ENCODE results near the gene MSRB3. TPM values are rescaled to one million over a fixed set of nuclear protein-coding genes. Genes with fewer than 3 reads are reported as not detected.

MSRB3 gene
- total RNA-seq (37.9 TPM), polyA plus RNA-seq (ENCODE audit: insufficient read depth in 1 of 8, insufficient read length in 8 of 8, low replicate concordance in 1 of 8) (10 to 100 TPM; 32.0 to 46.4 (median 41.1) TPM)
- long read RNA-seq, donor 1, full-length matches to known transcripts: 9 of 9 reads
- long read RNA-seq, donor 1, partial matches to known transcripts: 0 of 9 reads
- long read RNA-seq, donor 1, other reads (novel, unspliced or antisense): 0 of 9 reads
- long read RNA-seq, donor 2, full-length matches to known transcripts: 1 of 1 reads
- long read RNA-seq, donor 2, partial matches to known transcripts: 0 of 1 reads
- long read RNA-seq, donor 2, other reads (novel, unspliced or antisense): 0 of 1 reads
- long read RNA-seq, donor 3, full-length matches to known transcripts: 15 of 15 reads
- long read RNA-seq, donor 3, partial matches to known transcripts: 0 of 15 reads
- long read RNA-seq, donor 3, other reads (novel, unspliced or antisense): 0 of 15 reads
- long read RNA-seq, donor 4, full-length matches to known transcripts: 11 of 11 reads
- long read RNA-seq, donor 4, partial matches to known transcripts: 0 of 11 reads
- long read RNA-seq, donor 4, other reads (novel, unspliced or antisense): 0 of 11 reads
- long read RNA-seq, donor 5, full-length matches to known transcripts: 27 of 27 reads
- long read RNA-seq, donor 5, partial matches to known transcripts: 0 of 27 reads
- long read RNA-seq, donor 5, other reads (novel, unspliced or antisense): 0 of 27 reads
- long read RNA-seq, donor 6, full-length matches to known transcripts: 32 of 32 reads
- long read RNA-seq, donor 6, partial matches to known transcripts: 0 of 32 reads
- long read RNA-seq, donor 6, other reads (novel, unspliced or antisense): 0 of 32 reads
- long read RNA-seq, donor 7, full-length matches to known transcripts: 21 of 21 reads
- long read RNA-seq, donor 7, partial matches to known transcripts: 0 of 21 reads
- long read RNA-seq, donor 7, other reads (novel, unspliced or antisense): 0 of 21 reads
- long read RNA-seq, donor 8, full-length matches to known transcripts: 10 of 10 reads
- long read RNA-seq, donor 8, partial matches to known transcripts: 0 of 10 reads
- long read RNA-seq, donor 8, other reads (novel, unspliced or antisense): 0 of 10 reads
- long read RNA-seq, donor 9, full-length matches to known transcripts: 7 of 7 reads
- long read RNA-seq, donor 9, partial matches to known transcripts: 0 of 7 reads
- long read RNA-seq, donor 9, other reads (novel, unspliced or antisense): 0 of 7 reads
- long read RNA-seq, donor 10, full-length matches to known transcripts: 21 of 21 reads
- long read RNA-seq, donor 10, partial matches to known transcripts: 0 of 21 reads
- long read RNA-seq, donor 10, other reads (novel, unspliced or antisense): 0 of 21 reads
- long read RNA-seq, donor 11, full-length matches to known transcripts: 15 of 15 reads
- long read RNA-seq, donor 11, partial matches to known transcripts: 0 of 15 reads
- long read RNA-seq, donor 11, other reads (novel, unspliced or antisense): 0 of 15 reads

DNA sequence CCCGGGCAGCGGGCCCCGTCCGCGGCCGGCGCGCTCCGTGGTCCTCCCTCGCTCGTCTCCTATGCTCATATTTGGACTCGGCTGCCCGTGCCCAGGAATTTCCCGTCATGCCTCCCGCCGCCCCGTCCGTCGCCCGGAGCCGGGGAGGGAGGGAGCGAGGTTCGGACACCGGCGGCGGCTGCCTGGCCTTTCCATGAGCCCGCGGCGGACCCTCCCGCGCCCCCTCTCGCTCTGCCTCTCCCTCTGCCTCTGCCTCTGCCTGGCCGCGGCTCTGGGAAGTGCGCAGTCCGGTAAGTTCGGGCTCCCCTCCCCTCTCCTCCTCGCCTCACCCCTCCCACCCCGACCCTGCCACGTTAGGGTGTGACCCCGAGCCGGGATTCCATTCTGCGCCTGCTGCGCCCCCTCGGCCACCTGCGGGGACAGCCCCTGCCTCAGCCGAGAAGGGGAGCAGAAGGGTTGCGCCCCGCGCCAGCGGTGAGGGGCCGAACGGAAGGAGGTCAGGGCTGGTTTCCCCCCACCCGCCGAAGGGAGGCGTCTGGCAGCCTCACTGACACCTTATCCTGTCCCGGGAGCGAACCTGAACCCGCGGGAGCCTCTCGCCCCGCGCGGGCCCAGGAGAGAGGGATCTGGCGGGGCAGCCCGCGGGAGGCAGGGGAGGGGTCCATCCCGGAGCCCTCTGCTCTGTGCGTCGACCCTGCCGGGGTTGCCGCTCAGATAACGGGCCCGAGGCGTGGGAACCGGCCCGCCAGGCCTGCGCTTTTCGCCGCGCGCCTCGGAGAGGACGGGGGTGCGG is at the start of gene MSRB3:
MSRB3 (plus strand) TSS at position 108 of the 793 bp plus-strand sequence. CDS start 29,897 bp downstream, outside the sequence.
- WGBS (ENCODE audit: insufficient coverage): under 1% methylated on average over 81 of the region's 85 CpGs
- H3K36me3 ChIP-seq (ENCODE audit: control insufficient read depth, insufficient read depth, low read length): no peaks in the 10 kb centered on the region
- H3K4me3 ChIP-seq (ENCODE audit: low read length): peak within 1 kb of the TSS; percentile 60
- H3K27me3 ChIP-seq (ENCODE audit: control insufficient read depth, insufficient read depth, low read length): peaks cover 5% of the 10 kb centered on the region
- peaks cover 5% of the 10 kb centered on the region for H3K4me1 ChIP-seq (ENCODE audit: control insufficient read depth, insufficient read depth, low read length)
- H3K27ac ChIP-seq (ENCODE audit: low read length): peak within 1 kb of the TSS; percentile 79
- H3K9me3 ChIP-seq (replicated peaks; ENCODE audit: control insufficient read depth, low read depth, low read length): no peaks in the 10 kb centered on the region
- peak; percentile 88 for DNase-seq

DNA sequence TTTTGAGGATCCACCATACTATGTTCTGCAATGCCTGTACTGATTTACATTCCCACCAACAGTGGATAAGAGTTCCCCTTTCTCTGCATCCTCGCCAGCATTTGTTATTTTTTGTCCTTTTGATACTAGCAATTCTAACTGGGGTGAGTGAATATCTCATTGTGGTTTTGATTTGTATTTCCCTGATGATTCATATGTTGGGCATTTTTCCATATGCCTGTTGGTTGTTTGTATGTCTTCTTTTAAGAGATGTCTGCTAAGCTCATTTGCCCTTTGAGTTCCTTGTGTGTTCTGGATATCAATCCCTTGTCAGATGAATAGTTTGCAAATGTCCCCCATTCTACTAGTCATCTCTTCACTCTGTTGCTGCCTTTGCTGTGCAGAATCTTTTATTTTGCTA is 49.0 kb upstream of the MSRB3 start:
- Histone ChIP-seq H3K27me3 (ENCODE audit: control insufficient read depth, insufficient read depth, low read length) (no peaks in the 10 kb centered on the region), H3K4me3 (ENCODE audit: low read length) (no peak overlapping the region), H3K9me3 (replicated peaks; ENCODE audit: control insufficient read depth, low read depth, low read length) (peaks cover 17% of the 10 kb centered on the region), H3K4me1 (ENCODE audit: control insufficient read depth, insufficient read depth, low read length) (no peaks in the 10 kb centered on the region), H3K36me3 (ENCODE audit: control insufficient read depth, insufficient read depth, low read length) (peaks cover 2% of the 10 kb centered on the region), H3K27ac (ENCODE audit: low read length) (no peak overlapping the region)
- WGBS (ENCODE audit: insufficient coverage): no CpG with 5 or more reads among the region's 1 CpG
- no peak for DNase-seq

DNA sequence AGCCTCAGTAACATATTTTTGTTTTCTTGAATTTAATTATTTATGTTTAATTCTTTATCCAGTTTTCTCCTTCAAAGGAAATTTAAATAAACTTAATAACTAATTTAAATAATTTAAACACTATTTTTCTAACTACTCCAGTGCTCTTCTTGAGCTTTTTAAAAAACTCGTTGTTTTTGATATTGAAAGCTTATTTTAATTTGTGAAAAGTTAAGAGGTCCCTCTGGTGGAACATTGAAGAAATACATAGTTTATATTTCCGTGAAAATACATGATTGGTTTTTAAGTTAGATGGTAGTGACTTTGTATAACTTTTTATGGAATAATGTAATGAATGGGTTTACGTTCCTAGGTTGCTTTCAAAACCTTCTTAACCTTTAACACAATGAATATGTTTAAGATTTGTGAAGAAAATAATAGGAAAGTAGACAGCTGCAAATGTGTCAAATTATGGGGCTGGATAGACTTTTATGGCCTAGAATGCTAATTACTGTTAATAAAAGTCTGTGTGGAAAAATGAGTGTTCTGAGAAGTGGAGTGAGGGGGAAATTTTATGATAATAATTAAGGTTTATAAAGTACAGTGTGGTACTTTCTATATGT is 45.9 kb upstream of the MSRB3 start:
- Histone ChIP-seq H3K9me3 (replicated peaks; ENCODE audit: control insufficient read depth, low read depth, low read length) (peaks cover 17% of the 10 kb centered on the region), H3K27me3 (ENCODE audit: control insufficient read depth, insufficient read depth, low read length) (no peaks in the 10 kb centered on the region), H3K4me1 (ENCODE audit: control insufficient read depth, insufficient read depth, low read length) (no peaks in the 10 kb centered on the region), H3K36me3 (ENCODE audit: control insufficient read depth, insufficient read depth, low read length) (peaks cover 2% of the 10 kb centered on the region), H3K4me3 (ENCODE audit: low read length) (no peak overlapping the region), H3K27ac (ENCODE audit: low read length) (no peak overlapping the region)
- WGBS (ENCODE audit: insufficient coverage): no CpG with 5 or more reads among the region's 3 CpGs
- peak; percentile 36 for DNase-seq

DNA sequence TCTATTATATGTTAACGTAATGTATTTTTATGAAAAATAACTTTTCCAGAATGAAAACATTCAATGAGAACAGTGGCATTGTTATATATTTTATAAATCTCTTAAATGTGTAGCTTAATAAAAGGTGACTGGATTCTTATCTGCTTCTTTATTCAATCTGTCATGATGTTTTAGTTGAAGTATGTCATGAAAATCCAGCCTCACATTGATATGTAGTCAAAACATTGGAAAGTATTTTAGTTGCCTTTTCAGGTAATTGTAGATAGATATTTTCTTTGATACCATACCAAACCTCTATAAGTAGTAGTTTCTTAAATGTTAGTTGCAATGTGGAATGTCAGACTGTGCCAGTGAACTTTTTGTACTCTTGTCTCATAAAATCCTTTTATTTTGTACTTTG is 41.3 kb upstream of the MSRB3 start:
- no peak overlapping the region for H3K4me3 ChIP-seq (ENCODE audit: low read length)
- no peaks in the 10 kb centered on the region for H3K9me3 ChIP-seq (replicated peaks; ENCODE audit: control insufficient read depth, low read depth, low read length)
- H3K27ac ChIP-seq (ENCODE audit: low read length): no peak overlapping the region
- peaks cover 2% of the 10 kb centered on the region for H3K36me3 ChIP-seq (ENCODE audit: control insufficient read depth, insufficient read depth, low read length)
- no peaks in the 10 kb centered on the region for H3K27me3 ChIP-seq (ENCODE audit: control insufficient read depth, insufficient read depth, low read length)
- WGBS (ENCODE audit: insufficient coverage): no CpG with 5 or more reads among the region's 1 CpG
- H3K4me1 ChIP-seq (ENCODE audit: control insufficient read depth, insufficient read depth, low read length): no peaks in the 10 kb centered on the region
- no peak for DNase-seq

DNA sequence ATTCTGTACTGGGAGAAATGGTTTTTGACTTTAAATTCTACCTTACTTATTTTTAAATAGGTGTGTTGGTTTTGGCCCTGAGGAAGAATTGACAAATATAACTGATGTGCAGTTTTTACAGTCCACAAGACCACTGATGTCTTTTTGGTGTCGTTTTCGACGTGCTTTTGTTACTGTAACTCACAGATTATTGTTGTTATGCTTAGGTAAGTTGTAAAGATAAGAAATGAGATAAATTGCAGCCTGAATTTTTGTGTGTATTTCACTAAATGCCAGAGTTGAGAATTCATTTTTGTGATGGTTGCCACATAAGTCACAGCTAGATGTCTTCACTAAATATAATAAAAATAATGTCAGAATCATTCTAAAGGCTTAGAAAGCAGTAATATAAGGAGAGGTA is 39.9 kb upstream of the MSRB3 start:
- DNase-seq: no peak
- WGBS (ENCODE audit: insufficient coverage): no CpG with 5 or more reads among the region's 3 CpGs

DNA sequence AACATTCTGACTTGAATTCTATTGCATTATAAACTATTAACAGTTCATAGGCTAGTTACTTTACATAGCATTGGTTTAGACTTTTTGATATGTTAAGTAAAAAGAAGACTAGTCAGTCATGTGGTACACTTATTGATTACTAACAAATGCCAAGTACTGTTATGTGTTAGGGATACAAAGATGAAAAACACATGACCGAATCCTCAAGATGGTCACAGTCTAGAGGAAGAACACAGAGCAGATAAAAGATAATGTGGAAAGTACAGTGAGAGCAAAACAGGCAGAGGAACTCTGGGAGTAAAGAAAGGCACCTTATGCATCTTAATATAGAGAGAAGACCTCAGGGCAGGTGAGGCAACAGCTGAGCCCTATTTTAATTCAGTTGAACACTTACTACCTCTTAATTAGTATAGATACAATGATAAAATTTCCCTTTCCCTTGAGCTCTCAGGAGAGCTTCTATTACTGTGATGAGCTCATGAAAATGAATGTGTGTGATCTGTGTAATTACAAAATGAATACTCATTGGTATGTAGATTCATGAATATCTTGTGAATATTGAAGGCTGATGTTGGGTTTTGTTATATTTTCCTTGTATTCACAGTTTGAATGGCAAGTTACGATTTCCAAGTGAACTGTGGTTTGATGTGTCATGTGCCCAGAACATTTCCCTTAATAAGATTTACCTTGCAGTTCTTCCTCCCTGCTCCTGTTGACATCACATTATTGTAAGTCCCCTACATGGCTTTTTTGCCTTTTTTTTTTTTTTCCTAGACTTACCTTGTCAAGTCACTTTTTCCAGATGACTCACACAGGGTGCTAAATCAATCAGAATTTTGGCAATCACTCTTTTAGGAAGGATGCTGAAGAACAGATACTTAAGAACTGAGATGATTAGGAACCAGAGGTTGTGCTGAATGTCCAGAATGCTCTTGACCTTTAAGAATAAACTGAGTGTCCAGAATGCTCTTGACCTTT is 29.5 kb upstream of the MSRB3 start:
- WGBS (ENCODE audit: insufficient coverage): 83% methylated on average over 1 of the region's 2 CpGs
- Histone ChIP-seq H3K9me3 (replicated peaks; ENCODE audit: control insufficient read depth, low read depth, low read length) (no peaks in the 10 kb centered on the region), H3K4me3 (ENCODE audit: low read length) (no peak overlapping the region), H3K27me3 (ENCODE audit: control insufficient read depth, insufficient read depth, low read length) (no peaks in the 10 kb centered on the region), H3K36me3 (ENCODE audit: control insufficient read depth, insufficient read depth, low read length) (peaks cover 6% of the 10 kb centered on the region), H3K27ac (ENCODE audit: low read length) (no peak overlapping the region), H3K4me1 (ENCODE audit: control insufficient read depth, insufficient read depth, low read length) (no peaks in the 10 kb centered on the region)
- DNase-seq: peak; percentile 16

More for the DNA sequence above, 39.9 kb upstream of the MSRB3 start:
- Histone ChIP-seq H3K4me1 (ENCODE audit: control insufficient read depth, insufficient read depth, low read length) (no peaks in the 10 kb centered on the region), H3K27ac (ENCODE audit: low read length) (no peak overlapping the region), H3K4me3 (ENCODE audit: low read length) (no peak overlapping the region), H3K9me3 (replicated peaks; ENCODE audit: control insufficient read depth, low read depth, low read length) (no peaks in the 10 kb centered on the region), H3K27me3 (ENCODE audit: control insufficient read depth, insufficient read depth, low read length) (no peaks in the 10 kb centered on the region), H3K36me3 (ENCODE audit: control insufficient read depth, insufficient read depth, low read length) (peaks cover 2% of the 10 kb centered on the region)

DNA sequence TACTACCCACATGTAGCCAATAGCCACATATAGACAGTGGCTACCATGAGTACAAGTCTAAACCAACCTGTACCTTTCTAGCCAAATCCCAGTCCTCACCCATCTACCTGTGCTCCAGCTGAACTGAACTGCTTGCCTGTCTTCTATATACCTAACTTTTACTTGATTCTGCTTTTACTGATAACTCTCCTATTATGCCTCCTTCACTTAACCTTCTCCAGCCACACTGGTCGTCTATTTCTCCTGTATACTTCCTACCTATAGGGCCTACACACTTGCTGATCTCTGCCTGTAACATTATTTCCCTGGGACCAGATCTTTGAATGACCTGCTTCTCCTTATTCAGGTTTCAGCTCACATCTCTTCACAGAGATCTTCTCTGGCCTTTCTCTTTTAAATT is 26.0 kb upstream of the MSRB3 start:
- H3K9me3 ChIP-seq (replicated peaks; ENCODE audit: control insufficient read depth, low read depth, low read length): no peaks in the 10 kb centered on the region
- H3K27ac ChIP-seq (ENCODE audit: low read length): no peak overlapping the region
- DNase-seq: no peak
- no peaks in the 10 kb centered on the region for H3K4me1 ChIP-seq (ENCODE audit: control insufficient read depth, insufficient read depth, low read length)
- no peaks in the 10 kb centered on the region for H3K27me3 ChIP-seq (ENCODE audit: control insufficient read depth, insufficient read depth, low read length)
- H3K4me3 ChIP-seq (ENCODE audit: low read length): no peak overlapping the region
- WGBS (ENCODE audit: insufficient coverage): 67% methylated on average over 1 of the region's 1 CpG
- H3K36me3 ChIP-seq (ENCODE audit: control insufficient read depth, insufficient read depth, low read length): peaks cover 2% of the 10 kb centered on the region

DNA sequence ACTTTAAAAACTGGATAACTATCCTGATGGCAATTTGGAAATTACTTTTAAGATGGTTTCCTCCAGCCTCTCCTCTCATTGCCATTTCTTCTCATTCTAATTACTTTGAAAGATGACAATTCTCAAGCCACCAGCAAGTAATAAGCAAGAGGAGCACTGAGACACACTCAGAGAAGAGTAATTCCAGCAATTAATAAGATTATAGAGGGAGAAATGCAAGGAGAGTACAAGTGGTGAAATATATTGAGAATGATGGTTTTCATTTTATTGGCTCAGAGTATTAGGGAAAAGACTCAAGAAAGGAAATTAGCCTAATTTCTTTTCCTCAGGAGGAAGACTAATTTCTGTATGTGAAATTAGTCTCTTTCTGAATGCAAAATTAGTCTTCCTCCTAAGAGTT is 20.5 kb upstream of the MSRB3 start:
- H3K27ac ChIP-seq (ENCODE audit: low read length): no peak overlapping the region
- no peak for DNase-seq
- no peaks in the 10 kb centered on the region for H3K27me3 ChIP-seq (ENCODE audit: control insufficient read depth, insufficient read depth, low read length)
- H3K4me3 ChIP-seq (ENCODE audit: low read length): no peak overlapping the region
- H3K4me1 ChIP-seq (ENCODE audit: control insufficient read depth, insufficient read depth, low read length): no peaks in the 10 kb centered on the region
- no peaks in the 10 kb centered on the region for H3K36me3 ChIP-seq (ENCODE audit: control insufficient read depth, insufficient read depth, low read length)
- H3K9me3 ChIP-seq (replicated peaks; ENCODE audit: control insufficient read depth, low read depth, low read length): no peaks in the 10 kb centered on the region

Data from muscle of leg (tissue), 16 donors.